Activated naive CD8-positive, alpha-beta T cell treated with anti-CD3 and anti-CD28 coated beads for 36 hours (primary cell): ENCODE measurements around the gene NPR3. TPM values are rescaled to one million over a fixed set of nuclear protein-coding genes. Genes with fewer than 3 reads are reported as not detected.

Source experiments
- DNase-seq: peaks from one replicate; pipeline ENCODE4 v3.0.0; 2021
- H3K27ac Mint-ChIP-seq: one replicate; pipeline ENCODE4 v1.8.0; 2022; ENCODE audit warnings: mild to moderate bottlenecking, moderate library complexity, mixed read lengths
- H3K27me3 Mint-ChIP-seq: one replicate; pipeline ENCODE4 v1.8.0; 2022; ENCODE audit warnings: mild to moderate bottlenecking, mixed read lengths
- H3K36me3 Mint-ChIP-seq: one replicate; pipeline ENCODE4 v1.8.0; 2021; ENCODE audit warnings: mild to moderate bottlenecking, mixed read lengths
- H3K4me1 Mint-ChIP-seq: one replicate; pipeline ENCODE4 v1.8.0; 2021; ENCODE audit warnings: mixed read lengths
- H3K4me3 Mint-ChIP-seq: one replicate; pipeline ENCODE4 v1.8.0; 2022; ENCODE audit warnings: mild to moderate bottlenecking, moderate library complexity, mixed read lengths
- H3K9me3 Mint-ChIP-seq: one replicate; pipeline ENCODE4 v1.8.0; 2022; ENCODE audit warnings: mixed read lengths
- total RNA-seq, 2 experiments: library from RNA; stranded (reverse); gene quantifications; one replicate each; pipeline ENCODE4 v1.2.3, GENCODE V29; 2021

NPR3 gene
- total RNA-seq, 2 experiments from 2014 or later = not detected

- H3K27ac Mint-ChIP-seq = no peak overlapping the region
- DNase-seq = no peak
- peaks cover 9% of the 10 kb centered on the region for H3K9me3 Mint-ChIP-seq
- peaks cover 3% of the 10 kb centered on the region for H3K4me1 Mint-ChIP-seq
- H3K4me3 Mint-ChIP-seq = no peak overlapping the region
- peaks cover 53% of the 10 kb centered on the region for H3K27me3 Mint-ChIP-seq
- H3K36me3 Mint-ChIP-seq = peaks cover 3% of the 10 kb centered on the region
Measured at GRCh38 chr5:32703957-32704356, 7.2 kb upstream of the NPR3 start.

DNA sequence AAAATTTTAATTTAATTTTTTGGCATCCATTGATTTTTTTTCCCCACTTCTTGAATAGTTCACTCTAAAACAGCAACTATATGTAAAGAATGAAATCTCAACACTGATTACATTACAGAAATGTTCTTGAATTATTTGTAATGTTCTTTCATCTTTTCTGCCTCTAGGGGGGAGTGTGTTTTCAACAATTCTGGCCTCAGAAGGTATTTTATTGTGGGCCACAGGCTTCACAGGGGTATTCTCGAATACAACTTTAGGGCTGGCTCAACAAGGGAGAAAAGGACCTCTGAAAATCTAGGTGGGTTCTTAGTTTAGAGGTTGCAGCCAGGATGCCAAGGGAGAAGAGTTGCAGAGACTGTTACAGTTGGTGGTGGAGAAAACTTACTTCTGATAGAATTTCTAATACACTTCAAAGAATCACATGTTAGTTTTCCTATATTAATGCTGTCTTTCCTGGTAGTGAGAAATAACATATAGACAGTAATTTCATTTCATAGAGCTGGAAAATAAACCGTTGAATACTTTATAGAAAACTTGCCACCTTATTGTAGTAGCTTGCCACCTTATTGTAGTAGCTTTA is 3.6 kb upstream of the NPR3 start:
- no peak for DNase-seq
- Mint-ChIP-seq H3K9me3 (peaks cover 1% of the 10 kb centered on the region), H3K36me3 (no peaks in the 10 kb centered on the region), H3K4me3 (no peak overlapping the region), H3K4me1 (peaks cover 23% of the 10 kb centered on the region), H3K27ac (no peak overlapping the region), H3K27me3 (peaks cover 64% of the 10 kb centered on the region)

- Mint-ChIP-seq H3K36me3 (no peaks in the 10 kb centered on the region), H3K27ac (no peak overlapping the region), H3K27me3 (peaks cover 79% of the 10 kb centered on the region), H3K4me3 (no peak overlapping the region), H3K9me3 (peaks cover 1% of the 10 kb centered on the region), H3K4me1 (peaks cover 30% of the 10 kb centered on the region)
- DNase-seq = peak; percentile 6
Measured at GRCh38 chr5:32708949-32709348, 2.2 kb upstream of the NPR3 start.

- H3K27ac Mint-ChIP-seq = no peak overlapping the region
- peaks cover 33% of the 10 kb centered on the region for H3K4me1 Mint-ChIP-seq
- peak overlapping the region; percentile 69 for H3K4me3 Mint-ChIP-seq
- H3K9me3 Mint-ChIP-seq = peaks cover 1% of the 10 kb centered on the region
- no peaks in the 10 kb centered on the region for H3K36me3 Mint-ChIP-seq
- peak; percentile 60 for DNase-seq
- peaks cover 82% of the 10 kb centered on the region for H3K27me3 Mint-ChIP-seq
Measured at GRCh38 chr5:32709750-32710549, 1.2 kb upstream of the NPR3 start.

DNA sequence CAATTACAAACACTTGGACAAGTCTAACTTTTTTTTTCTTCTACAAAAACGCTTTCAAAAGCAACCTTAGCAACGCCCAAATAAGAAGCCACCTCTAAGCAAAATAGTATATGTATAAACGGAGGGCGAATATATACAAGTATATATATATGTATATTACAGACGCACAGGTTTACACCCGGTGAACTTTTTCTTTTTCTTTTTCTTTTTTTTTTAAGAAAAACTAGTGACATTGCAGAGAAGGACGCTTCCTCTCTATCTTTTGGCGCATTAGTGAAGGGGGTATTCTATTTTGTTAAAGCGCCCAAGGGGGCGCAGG is 200 bp downstream of the NPR3 start:
- H3K36me3 Mint-ChIP-seq = no peaks in the 10 kb centered on the region
- H3K4me3 Mint-ChIP-seq = peak overlapping the region; percentile 32
- DNase-seq = no peak
- peaks cover 33% of the 10 kb centered on the region for H3K4me1 Mint-ChIP-seq
- H3K27ac Mint-ChIP-seq = no peak overlapping the region
- no peaks in the 10 kb centered on the region for H3K9me3 Mint-ChIP-seq
- peaks cover 82% of the 10 kb centered on the region for H3K27me3 Mint-ChIP-seq

DNA sequence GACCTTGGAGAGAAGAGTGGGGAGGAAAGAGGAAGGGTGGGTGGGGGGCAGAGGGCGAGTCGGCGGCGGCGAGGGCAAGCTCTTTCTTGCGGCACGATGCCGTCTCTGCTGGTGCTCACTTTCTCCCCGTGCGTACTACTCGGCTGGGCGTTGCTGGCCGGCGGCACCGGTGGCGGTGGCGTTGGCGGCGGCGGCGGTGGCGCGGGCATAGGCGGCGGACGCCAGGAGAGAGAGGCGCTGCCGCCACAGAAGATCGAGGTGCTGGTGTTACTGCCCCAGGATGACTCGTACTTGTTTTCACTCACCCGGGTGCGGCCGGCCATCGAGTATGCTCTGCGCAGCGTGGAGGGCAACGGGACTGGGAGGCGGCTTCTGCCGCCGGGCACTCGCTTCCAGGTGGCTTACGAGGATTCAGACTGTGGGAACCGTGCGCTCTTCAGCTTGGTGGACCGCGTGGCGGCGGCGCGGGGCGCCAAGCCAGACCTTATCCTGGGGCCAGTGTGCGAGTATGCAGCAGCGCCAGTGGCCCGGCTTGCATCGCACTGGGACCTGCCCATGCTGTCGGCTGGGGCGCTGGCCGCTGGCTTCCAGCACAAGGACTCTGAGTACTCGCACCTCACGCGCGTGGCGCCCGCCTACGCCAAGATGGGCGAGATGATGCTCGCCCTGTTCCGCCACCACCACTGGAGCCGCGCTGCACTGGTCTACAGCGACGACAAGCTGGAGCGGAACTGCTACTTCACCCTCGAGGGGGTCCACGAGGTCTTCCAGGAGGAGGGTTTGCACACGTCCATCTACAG is 760 bp downstream of the NPR3 start:
- DNase-seq = peak; percentile 16
- peaks cover 33% of the 10 kb centered on the region for H3K4me1 Mint-ChIP-seq
- peaks cover 83% of the 10 kb centered on the region for H3K27me3 Mint-ChIP-seq
- H3K9me3 Mint-ChIP-seq = peaks cover under 1% of the 10 kb centered on the region
- peak overlapping the region; percentile 32 for H3K4me3 Mint-ChIP-seq
- no peaks in the 10 kb centered on the region for H3K36me3 Mint-ChIP-seq
- no peak overlapping the region for H3K27ac Mint-ChIP-seq

DNA sequence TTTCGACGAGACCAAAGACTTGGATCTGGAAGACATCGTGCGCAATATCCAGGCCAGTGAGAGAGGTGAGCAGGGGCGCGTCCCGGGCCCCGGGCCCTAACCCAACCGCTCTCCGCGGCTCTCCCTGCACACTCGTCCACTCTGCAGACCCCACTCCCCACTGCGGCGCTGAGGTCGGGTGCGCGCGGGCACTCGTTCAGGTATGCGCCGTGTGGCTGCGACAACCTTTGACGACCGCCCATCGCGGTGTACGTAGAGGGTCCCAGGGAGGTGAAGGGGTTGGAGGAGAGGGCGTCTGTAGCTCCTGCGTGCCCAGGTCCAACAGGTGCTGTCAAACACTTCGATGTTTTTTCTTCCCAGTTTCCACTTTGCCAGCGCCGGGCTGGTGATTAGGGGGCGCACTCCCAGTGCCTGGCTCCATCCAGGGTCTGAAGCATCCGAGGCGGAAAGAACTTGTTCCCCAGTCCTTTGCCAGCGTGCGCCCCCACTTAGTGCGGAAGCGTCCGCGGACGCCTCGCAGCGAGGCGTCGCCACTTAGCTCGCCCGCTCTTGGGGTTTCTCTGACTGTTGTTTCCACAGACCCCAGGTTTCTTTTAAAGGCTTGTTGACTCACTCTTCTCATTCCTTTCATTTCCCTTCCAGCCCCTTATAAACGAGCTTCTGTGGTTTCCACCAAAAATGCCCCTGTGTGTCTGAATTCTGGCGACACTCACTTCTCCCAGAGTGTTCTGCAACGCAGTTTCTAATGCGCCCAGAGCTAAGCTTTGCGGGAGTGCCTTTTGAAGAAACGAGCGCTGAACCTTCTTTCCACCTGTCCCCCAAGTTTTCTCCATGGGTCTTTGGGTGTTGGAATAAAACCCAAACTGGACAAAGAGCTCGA is 1.6 kb downstream of the NPR3 start:
- DNase-seq = peak; percentile 18
- Mint-ChIP-seq H3K36me3 (no peaks in the 10 kb centered on the region), H3K27ac (no peak overlapping the region), H3K4me1 (peaks cover 33% of the 10 kb centered on the region), H3K4me3 (peak overlapping the region; percentile 35), H3K27me3 (peaks cover 86% of the 10 kb centered on the region), H3K9me3 (peaks cover 1% of the 10 kb centered on the region)

- H3K4me1 Mint-ChIP-seq = peaks cover 33% of the 10 kb centered on the region
- no peak overlapping the region for H3K4me3 Mint-ChIP-seq
- no peak overlapping the region for H3K27ac Mint-ChIP-seq
- no peak for DNase-seq
- H3K9me3 Mint-ChIP-seq = peaks cover 1% of the 10 kb centered on the region
- H3K36me3 Mint-ChIP-seq = no peaks in the 10 kb centered on the region
- peaks cover 91% of the 10 kb centered on the region for H3K27me3 Mint-ChIP-seq
Measured at GRCh38 chr5:32713361-32713769, 2.2 kb downstream of the NPR3 start.

- Mint-ChIP-seq H3K27ac (no peak overlapping the region), H3K4me1 (peaks cover 31% of the 10 kb centered on the region), H3K27me3 (peaks cover 89% of the 10 kb centered on the region), H3K4me3 (no peak overlapping the region), H3K36me3 (no peaks in the 10 kb centered on the region), H3K9me3 (peaks cover 1% of the 10 kb centered on the region)
- no peak for DNase-seq
Measured at GRCh38 chr5:32713770-32714381, 2.8 kb downstream of the NPR3 start.

- peaks cover 2% of the 10 kb centered on the region for H3K36me3 Mint-ChIP-seq
Measured at GRCh38 chr5:32714836-32715235, 3.7 kb downstream of the NPR3 start.

DNA sequence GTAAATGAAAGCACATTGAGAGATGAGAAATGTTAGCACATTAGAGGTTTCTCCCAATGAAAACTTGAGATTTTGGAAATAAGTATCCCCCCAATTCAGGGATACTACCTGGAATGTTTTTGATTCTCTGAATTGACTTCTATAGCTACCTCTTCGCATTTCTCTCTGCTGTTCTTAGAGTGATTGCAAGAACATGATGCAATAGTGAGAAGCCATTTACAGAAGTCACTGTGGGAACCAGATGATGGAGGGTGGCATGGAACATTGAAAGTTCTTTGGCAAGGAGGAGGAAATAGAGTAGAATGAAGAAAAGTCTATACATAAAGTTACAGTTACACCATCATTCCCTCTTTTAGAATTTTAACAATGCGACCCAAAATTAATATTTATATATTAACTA is 9.2 kb downstream of the NPR3 start:
- Mint-ChIP-seq H3K27me3 (peaks cover 32% of the 10 kb centered on the region), H3K4me1 (no peaks in the 10 kb centered on the region), H3K4me3 (no peak overlapping the region), H3K36me3 (peaks cover 2% of the 10 kb centered on the region), H3K9me3 (peaks cover 10% of the 10 kb centered on the region), H3K27ac (no peak overlapping the region)
- no peak for DNase-seq

More at GRCh38 chr5:32714836-32715235, 3.7 kb downstream of the NPR3 start:
- H3K27ac Mint-ChIP-seq = no peak overlapping the region
- no peak for DNase-seq
- H3K9me3 Mint-ChIP-seq = peaks cover 9% of the 10 kb centered on the region
- H3K27me3 Mint-ChIP-seq = peaks cover 86% of the 10 kb centered on the region
- H3K4me3 Mint-ChIP-seq = no peak overlapping the region
- peaks cover 24% of the 10 kb centered on the region for H3K4me1 Mint-ChIP-seq

- Mint-ChIP-seq H3K4me1 (peaks cover 3% of the 10 kb centered on the region), H3K27ac (no peak overlapping the region), H3K4me3 (no peak overlapping the region), H3K9me3 (peaks cover 10% of the 10 kb centered on the region), H3K36me3 (peaks cover 2% of the 10 kb centered on the region), H3K27me3 (peaks cover 22% of the 10 kb centered on the region)
- no peak for DNase-seq
Measured at GRCh38 chr5:32721626-32722025, 10.5 kb downstream of the NPR3 start.

DNA sequence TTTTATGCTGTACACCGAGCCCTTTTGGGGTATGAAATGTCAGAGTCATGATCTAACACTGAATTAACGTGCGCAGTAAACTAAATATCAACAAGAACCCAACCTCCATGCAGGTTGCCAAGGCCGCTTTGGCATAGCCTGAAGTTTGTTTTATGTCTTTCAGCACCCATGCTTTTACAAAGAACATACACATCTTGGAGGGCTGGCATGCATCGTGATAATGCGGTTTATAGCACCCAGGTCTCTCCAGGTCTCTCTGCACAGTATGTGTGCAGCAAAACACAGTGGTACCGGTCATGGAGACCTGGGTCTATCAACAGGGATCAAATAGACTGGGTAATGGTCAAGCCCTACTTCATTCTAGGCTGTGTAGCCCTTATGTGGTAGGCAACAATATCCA is 11.8 kb downstream of the NPR3 start:
- Mint-ChIP-seq H3K4me1 (peaks cover 3% of the 10 kb centered on the region), H3K4me3 (no peak overlapping the region), H3K27me3 (peaks cover 12% of the 10 kb centered on the region), H3K9me3 (peaks cover 11% of the 10 kb centered on the region), H3K36me3 (peaks cover 2% of the 10 kb centered on the region), H3K27ac (no peak overlapping the region)
- no peak for DNase-seq

DNA sequence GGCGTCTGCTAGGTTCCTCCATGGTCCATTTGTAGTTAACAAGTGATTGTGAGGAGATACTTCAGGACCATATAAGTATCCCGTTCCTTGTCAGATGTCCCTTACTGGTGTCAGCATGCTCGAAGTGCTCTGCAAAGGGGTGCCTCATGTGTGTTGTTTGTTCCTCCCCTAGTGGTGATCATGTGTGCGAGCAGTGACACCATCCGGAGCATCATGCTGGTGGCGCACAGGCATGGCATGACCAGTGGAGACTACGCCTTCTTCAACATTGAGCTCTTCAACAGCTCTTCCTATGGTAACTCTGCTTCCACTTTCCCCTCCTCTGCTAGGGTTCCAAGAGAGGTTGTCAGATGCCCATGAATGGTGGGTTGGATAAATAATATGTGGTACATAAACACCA is 13.4 kb downstream of the NPR3 start:
- H3K4me3 Mint-ChIP-seq = no peak overlapping the region
- no peak overlapping the region for H3K27ac Mint-ChIP-seq
- peaks cover 2% of the 10 kb centered on the region for H3K36me3 Mint-ChIP-seq
- peaks cover 3% of the 10 kb centered on the region for H3K4me1 Mint-ChIP-seq
- peaks cover under 1% of the 10 kb centered on the region for H3K27me3 Mint-ChIP-seq
- DNase-seq = no peak
- H3K9me3 Mint-ChIP-seq = peaks cover 6% of the 10 kb centered on the region
